ENCODE results near the gene FOXQ1.

DNA sequence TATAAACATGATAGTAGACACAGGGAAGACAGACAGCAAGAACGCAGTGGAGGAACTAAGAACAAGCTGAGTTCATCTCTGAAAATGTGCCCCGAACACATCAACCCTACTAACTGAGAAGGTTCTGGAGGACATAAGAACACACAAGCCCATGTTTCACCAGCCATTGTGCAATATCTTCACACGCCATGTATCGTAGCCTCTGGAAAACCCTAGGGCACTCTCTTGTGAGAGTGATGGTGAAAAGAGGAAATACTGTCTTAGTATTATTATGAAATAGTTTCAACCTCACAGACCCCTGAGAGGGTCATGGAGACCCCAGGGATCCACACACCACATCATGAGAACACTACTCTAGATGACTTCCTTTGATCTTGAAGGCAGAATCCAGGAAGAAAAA is 51.4 kb downstream of the FOXQ1 start:
- TF ChIP-seq, protein P1, sequence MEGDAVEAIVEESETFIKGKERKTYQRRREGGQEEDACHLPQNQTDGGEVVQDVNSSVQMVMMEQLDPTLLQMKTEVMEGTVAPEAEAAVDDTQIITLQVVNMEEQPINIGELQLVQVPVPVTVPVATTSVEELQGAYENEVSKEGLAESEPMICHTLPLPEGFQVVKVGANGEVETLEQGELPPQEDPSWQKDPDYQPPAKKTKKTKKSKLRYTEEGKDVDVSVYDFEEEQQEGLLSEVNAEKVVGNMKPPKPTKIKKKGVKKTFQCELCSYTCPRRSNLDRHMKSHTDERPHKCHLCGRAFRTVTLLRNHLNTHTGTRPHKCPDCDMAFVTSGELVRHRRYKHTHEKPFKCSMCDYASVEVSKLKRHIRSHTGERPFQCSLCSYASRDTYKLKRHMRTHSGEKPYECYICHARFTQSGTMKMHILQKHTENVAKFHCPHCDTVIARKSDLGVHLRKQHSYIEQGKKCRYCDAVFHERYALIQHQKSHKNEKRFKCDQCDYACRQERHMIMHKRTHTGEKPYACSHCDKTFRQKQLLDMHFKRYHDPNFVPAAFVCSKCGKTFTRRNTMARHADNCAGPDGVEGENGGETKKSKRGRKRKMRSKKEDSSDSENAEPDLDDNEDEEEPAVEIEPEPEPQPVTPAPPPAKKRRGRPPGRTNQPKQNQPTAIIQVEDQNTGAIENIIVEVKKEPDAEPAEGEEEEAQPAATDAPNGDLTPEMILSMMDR (tag by site-specific recombination; IDR thresholded peaks at IDR 0.05) = no peak
- TF ChIP-seq ZFP3 (tag by site-specific recombination; IDR thresholded peaks at IDR 0.05; ENCODE audit: low read depth) (no peak), ZBTB8A (tag by site-specific recombination; IDR thresholded peaks at IDR 0.05) (no peak), ZNF416 (tag by site-specific recombination; IDR thresholded peaks at IDR 0.05) (no peak), IKZF3 (tag by site-specific recombination; IDR thresholded peaks at IDR 0.05) (no peak), ZNF544 (tag by site-specific recombination; IDR thresholded peaks at IDR 0.05) (no peak)
- TF ChIP-seq, protein P2, sequence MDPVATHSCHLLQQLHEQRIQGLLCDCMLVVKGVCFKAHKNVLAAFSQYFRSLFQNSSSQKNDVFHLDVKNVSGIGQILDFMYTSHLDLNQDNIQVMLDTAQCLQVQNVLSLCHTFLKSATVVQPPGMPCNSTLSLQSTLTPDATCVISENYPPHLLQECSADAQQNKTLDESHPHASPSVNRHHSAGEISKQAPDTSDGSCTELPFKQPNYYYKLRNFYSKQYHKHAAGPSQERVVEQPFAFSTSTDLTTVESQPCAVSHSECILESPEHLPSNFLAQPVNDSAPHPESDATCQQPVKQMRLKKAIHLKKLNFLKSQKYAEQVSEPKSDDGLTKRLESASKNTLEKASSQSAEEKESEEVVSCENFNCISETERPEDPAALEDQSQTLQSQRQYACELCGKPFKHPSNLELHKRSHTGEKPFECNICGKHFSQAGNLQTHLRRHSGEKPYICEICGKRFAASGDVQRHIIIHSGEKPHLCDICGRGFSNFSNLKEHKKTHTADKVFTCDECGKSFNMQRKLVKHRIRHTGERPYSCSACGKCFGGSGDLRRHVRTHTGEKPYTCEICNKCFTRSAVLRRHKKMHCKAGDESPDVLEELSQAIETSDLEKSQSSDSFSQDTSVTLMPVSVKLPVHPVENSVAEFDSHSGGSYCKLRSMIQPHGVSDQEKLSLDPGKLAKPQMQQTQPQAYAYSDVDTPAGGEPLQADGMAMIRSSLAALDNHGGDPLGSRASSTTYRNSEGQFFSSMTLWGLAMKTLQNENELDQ (tag by site-specific recombination; IDR thresholded peaks at IDR 0.05; ENCODE audit: low read depth) = no peak
- TF ChIP-seq, protein P3, sequence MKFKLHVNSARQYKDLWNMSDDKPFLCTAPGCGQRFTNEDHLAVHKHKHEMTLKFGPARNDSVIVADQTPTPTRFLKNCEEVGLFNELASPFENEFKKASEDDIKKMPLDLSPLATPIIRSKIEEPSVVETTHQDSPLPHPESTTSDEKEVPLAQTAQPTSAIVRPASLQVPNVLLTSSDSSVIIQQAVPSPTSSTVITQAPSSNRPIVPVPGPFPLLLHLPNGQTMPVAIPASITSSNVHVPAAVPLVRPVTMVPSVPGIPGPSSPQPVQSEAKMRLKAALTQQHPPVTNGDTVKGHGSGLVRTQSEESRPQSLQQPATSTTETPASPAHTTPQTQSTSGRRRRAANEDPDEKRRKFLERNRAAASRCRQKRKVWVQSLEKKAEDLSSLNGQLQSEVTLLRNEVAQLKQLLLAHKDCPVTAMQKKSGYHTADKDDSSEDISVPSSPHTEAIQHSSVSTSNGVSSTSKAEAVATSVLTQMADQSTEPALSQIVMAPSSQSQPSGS (tag by site-specific recombination; IDR thresholded peaks at IDR 0.05; ENCODE audit: low read depth) = no peak
- TF ChIP-seq, protein P4, sequence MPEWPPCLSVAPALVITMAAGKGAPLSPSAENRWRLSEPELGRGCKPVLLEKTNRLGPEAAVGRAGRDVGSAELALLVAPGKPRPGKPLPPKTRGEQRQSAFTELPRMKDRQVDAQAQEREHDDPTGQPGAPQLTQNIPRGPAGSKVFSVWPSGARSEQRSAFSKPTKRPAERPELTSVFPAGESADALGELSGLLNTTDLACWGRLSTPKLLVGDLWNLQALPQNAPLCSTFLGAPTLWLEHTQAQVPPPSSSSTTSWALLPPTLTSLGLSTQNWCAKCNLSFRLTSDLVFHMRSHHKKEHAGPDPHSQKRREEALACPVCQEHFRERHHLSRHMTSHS (tag by site-specific recombination; IDR thresholded peaks at IDR 0.05) = no peak
